Suppressor macrophage (primary cell): ENCODE data around the gene MOGAT2.
"Not testable (repeated sequence)": the region's sequence is repeated elsewhere in the genome, so short reads cannot be mapped to it uniquely, and the experiment has no call there.

ENCODE experiments used
- DNase-seq, 4 experiments: peaks; one replicate each; pipeline ENCODE4 v3.0.0-alpha.2; 2020 to 2022

MOGAT2 gene

DNA sequence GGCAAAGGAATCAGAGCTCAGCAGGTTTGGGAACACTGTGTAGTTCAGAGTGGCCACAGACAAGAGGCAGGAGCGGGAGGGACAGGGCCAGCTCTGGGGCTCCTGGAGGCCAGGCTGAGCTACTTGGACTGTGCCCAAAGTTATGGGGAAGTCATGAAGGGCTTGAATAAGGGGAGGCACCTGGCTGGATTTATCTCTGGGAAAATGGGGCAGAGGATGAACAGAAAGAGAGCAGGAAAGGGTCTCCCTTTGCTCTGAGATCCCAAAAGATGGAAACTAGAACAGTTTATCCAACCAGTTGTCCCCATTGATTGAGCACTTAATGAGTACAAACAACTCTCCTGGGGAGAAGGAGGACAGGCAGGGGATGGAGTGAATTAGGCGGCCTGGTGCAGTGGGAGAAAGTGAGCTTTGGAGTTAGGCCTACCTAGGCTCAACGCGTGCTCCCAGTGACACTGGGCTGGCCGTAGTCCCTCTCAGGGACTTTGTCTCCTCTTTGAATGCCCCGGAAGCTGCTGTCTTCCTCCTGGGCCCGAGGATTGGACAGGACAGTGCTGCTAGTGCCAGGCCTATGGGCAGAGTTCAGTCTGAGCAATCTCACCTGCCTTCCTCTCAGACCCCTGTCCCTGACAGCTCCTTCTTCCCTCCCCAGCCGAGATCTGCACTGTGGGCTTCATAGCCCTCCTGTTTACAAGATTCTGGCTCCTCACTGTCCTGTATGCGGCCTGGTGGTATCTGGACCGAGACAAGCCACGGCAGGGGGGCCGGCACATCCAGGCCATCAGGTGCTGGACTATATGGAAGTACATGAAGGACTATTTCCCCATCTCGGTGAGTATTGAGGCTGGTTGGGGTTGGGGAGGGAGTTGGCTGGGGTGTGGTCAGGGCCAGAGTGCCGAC is 2.0 kb downstream of the MOGAT2 start:
- DNase-seq: no peak

DNA sequence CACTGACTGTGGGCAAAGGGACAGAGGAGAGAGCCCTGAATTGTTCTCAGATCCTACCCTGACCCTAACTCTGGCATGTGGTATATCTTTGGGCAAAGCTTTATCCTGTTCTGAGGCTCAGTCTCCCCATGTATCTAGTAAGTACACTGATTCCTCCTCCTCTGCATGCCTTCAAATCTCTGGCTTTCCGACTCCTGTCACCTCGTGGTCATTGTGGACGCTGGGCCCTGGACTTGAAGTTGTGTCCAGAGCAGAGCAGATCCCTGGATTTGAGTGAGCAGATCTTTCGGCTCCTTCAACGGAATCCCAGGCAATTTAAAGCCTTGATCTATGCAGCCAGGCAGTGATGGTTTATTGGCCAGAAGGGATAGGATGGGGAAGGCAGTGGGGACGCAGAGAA is 3.0 kb downstream of the MOGAT2 start:
- DNase-seq: no peak

DNA sequence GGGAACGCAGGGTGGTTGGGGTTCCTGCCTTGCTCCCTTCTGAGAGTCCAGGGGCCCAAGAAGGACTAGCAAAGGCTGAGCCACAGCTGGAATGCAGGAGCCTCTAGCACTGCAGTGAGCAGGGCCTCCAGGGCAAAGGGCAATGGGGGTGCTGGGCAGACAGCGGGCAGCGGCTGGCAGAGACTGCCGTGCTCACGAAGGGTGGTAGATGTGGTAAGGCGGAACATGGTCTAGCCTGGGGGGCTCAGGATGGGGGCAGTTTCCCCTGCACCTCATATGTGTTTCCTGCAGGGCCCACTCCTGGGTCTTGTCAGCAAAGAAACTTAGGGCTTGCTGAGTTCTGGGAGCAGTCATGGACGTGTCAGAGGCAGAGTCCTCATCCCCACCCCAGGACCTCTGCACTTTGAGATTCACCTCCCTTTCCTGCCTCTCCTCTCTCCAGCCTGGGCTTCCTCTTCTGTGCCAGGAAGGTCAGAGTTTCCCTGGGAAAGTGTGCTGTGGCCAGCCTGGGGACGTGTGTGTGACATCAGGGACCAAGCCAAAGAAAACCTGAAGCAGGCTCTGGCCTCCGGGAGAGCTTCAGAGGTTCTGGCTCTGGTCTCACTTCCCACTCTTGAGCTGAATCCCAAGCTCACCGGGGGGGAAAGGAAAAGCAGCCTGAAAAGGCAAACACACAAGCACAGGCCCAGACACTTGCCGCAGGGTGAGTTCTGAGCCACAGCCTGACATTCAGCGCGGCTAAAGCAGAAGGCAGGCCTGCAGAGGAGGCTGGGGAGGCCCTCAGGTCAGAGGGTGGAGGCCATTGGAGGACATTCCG is 4.4 kb downstream of the MOGAT2 start:
- DNase-seq: peak in 1 of 4 experiments; percentile 27

DNA sequence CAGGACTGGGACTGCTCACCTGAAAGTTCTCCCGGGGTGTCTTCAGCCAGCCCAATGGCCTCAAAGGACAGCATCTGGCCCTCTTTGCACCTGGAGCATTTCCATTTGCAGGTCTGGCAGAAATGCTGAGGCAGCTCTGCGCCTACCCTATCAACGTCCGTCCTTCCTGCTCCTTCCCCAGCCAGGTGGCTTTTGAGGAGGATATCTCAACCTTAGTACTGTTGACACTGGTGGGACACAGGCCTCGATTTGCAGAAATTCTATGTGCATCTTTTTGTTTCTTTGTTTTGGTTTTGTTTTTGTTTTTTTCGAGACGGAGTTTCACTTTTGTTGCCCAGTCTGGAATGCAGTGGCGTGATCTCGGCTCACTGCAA is 5.0 kb downstream of the MOGAT2 start:
- no peak for DNase-seq

DNA sequence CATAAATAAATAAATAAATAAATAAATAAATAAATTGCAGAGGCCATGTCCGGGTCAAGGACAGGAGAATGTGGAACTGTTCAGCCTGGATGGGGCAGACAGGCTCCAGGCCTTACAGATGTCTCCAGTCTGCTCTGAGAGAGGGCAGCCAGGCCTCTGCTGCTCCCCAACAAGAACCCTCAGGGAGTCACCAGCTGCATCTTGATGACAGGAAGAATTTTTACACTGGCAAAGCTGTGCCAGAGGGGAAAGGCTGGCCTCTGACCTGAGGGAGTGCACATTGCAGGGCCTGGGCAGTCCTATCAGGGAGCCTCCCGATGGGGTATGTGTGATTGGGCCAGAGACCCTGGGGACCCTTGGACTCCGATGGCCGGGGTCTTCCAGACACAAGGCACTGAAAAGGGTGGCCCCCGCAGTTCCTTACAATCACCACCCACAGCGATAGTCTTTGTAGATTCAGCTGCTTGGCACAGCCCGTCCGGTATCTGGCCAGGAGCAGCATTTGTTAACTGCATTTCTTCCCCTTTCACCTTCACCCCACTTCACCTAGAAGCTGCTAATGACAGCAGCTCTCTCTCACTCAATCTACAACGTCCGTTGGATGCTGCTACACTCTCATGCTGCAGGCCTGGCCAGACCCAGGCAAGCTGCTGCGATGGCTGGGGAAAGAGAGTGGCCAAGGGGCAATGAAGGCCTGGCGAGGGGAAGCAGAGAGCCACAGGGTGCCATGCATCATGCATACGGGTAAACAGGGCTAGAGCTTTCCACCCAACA is 8.1 kb downstream of the MOGAT2 start:
- DNase-seq: no peak

DNA sequence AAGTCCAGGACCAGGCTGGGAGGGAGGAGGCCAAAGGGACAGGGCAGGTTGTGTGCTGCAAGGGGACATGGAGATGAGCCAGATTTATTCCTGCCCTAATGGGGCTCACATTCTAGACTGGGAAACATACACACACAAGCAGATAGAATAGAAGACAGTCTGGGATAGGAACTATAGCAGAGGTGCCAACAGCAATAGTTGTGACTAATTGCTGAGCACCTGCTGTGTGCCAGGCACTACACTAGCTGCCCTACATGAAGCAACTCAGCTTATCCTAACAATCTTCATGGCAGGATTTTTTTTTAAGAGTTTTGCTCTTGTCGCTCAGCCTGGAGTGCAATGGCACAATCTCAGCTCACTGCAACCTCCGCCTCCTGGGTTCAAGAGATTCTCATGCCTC is 11.4 kb downstream of the MOGAT2 start:
- DNase-seq: no peak

DNA sequence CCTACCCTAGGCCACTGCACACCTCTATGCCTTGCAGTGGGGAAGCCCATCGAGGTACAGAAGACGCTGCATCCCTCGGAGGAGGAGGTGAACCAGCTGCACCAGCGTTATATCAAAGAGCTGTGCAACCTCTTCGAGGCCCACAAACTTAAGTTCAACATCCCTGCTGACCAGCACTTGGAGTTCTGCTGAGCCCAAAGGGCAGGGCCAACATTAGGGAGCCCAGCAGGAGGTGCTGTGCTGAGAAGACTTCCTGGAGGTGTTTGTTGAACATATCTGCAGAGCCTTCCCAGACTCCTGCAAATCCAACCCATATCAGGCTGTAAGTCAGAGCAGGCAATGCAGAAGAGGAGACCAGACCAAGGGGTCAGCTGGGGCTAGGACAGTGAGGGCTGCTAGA is 13.5 kb downstream of the MOGAT2 start:
- DNase-seq: no peak

DNA sequence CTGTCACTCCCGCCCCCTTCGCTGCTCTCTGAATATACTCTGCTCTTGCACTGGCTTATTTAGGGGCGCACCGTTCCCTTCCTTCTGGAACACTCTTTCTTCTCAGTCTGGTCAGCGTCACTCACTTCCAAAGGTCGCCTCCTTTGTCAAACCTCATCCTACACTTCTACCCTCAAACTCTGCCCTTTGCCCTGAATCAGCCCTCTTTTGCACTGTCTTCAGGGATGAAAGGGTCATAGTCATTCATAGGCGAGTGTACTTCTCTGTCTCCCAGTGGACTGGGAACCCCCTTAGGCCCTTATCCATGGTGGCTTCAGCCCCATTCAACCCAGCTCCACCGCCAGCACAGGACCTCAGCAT is 15.4 kb downstream of the MOGAT2 start:
- no peak for DNase-seq

DNA sequence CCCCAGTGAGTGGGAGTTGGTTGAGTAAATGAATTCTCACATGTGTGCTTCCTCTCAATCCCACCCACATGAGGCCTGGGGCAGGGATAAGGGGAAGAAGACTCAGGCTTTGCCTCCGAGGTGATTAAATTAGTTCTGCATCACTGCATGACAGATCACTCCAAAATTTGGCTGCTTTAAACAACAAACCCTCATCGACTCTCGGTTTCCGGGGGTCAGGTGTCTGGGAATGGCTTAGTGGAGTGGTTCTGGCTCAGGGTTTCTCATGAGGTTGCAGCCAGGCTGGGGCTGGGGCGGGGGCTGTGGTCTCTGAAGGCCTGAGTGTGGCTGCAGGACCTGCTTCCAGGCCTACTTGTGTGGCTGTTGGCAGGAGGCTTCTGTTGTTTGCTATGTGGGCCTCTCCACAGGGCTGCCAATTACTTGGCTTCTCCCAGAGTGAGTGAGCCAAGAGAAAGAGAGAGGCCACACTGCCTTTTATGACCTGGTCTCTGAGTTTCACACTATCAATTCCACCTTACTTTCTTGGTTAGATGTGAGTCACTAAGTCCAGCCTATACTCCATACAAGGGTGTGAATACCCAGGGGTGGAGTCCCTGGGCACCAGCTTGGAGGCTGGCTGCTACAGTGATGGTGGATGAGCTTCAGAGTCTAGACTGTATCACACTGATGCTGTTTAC is 15.9 kb downstream of the MOGAT2 start:
- DNase-seq: peak; percentile 89 to 97 (median 92)

DNA sequence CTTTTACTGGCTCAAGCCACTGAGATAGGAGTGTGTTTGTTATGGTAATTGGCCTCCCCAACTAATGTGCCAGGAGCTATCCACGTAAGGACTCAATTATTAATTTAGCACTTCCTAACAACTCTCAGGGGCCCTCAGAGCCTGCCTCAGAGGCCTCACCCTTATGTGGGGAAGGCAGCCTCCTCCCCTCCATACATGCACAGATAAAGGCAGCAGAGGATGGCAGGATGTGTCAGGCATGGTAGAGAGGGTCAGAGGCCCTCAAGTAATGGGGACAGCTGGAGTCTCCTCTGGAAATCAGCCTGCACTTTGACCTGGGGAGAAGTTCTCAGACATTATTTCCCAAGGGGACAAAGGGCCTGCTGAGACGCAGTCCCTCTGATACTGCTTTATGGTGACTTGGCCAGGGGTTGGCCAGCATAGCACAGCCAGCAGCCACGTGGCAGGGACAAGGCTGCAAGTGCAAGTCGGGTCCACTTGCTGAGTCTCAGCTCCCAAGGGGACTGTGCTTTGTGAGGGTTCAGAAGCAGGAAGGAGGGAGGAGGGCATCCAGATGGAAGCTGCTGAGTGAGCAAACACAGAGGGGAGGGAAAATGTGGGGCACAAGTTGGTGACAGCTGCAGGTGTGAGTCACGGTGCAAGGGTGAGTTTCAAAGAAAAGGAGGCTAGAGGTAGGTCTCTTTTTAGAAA is 17.0 kb downstream of the MOGAT2 start:
- DNase-seq: no peak

DNA sequence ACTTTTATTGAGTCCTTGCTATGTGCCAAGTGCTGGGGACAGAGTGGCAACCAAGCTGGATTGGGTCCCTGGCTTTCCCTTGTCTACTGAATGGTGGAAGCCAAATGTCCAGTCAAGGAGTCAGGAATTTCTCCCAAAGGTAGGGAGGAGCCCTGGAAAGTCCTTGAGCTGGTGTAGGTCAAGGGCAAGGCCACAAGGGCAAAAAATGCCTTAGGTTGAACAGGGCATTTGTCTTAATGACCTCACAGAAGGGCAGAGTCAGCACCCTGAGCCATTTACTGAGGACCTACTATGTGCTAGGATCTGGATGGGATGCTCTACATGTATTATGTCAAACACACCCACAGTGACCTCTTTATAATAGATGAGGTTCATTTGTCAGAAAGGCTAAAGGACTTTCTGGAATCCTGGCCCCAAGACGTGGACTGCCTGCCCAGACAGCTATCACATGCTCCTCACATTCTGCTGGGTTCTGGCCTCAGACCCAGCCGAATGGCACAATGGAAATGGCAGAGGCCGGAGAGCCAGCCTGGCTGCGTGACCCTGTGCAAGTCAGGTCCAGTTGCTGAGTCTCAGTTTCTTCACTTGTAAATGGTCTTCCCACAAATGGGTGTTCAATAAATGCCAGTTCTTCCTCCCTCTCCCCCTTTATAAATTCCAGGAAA is 17.7 kb downstream of the MOGAT2 start:
- DNase-seq: no peak

DNA sequence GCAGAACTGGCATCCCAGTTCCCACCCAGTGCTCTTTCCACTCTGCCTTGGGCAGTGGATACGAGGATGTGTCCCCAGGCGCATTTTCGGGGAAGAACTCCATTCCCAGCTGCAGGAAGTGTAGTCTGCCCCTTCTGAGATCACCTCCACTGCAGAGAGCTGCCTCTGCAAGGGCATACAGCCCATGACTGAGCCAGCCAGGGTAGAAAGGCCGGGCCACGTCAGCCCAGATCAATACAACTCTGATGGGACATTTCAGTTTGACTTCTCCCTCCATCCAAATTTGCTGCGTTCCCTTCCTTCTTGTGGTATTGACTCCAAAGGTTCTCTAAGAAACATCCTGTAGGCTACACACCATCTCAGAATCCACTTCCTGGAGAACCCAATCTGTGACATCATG is 19.7 kb downstream of the MOGAT2 start:
- no peak for DNase-seq

DNA sequence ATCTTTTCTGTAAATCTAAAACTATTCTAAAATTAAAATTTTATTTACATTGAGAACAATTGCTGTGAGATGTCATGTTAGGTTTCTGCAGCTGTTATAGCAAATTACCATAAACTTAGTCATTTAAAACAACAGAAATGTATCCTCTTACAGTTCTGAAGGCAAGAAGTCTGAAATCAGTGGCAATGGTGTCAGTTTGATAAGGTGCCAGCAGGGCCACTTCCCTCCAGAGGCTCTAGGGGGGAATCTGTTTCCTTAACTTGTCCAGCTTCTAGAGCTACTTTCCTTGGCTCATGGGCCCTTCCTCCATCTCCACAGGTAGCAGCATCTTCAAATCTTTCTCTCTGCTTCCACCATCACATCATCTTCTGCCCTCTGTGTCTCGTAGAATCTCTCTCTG is 23.0 kb downstream of the MOGAT2 start:
- no peak for DNase-seq

DNA sequence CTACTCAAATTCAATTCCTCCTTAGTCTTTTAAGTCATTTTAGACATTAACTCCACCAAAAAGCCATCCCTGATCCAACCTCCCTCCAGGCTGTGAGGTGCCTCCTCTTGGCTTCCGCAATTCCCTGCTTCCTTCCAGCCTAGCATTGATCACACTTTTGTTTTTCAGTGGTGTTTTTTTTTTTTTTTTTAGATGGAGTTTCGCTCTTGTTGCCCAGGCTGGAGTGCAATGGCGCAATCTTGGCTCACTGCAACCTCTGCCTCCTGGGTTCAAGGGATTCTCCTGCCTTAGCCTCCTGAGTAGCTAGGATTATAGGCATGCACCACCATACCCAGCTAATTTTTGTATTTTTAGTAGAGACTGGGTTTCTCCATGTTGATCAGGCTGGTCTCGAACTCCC is 25.5 kb downstream of the MOGAT2 start:
- DNase-seq: not testable (repeated sequence)

DNA sequence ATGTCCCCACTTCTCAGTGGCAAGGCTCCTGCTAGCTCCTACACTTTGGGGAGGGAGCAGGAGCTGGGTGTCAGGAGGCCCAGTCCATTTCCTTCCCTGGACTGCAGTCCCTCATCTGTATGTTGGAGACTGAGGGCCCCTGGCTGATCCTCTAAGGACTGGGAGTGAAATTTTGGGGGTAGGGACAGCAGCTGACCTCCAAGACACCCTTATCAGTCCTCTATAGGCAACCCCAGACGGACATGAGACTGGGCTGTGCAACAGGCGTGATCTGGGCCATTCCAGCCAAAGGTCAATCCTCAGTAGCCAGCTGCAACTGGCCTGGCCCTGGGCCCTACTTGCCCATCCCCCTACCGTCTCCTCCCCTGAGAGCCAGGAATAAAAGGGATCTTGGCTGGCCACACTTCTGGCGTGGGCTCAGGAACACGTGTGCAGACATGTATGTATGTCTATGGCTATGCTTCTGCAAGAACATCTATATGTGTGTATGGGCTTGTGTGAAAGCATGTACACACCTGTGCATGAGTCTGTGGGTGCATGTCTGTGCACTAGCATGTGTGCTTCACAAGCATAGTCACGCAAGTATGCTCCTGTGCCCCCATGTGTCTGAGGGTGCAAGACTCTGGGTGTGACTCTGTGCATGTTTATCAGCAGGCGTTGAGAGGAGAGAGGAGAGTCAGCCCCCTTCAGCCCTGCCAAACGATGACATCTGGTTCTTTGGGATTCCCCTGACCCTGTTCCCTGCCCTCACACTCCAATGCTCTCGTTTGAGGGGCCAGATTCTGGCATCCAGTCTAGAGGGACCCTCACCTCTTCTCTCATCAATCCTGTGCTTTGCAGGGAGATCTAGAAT is 26.3 kb downstream of the MOGAT2 start:
- DNase-seq: no peak

DNA sequence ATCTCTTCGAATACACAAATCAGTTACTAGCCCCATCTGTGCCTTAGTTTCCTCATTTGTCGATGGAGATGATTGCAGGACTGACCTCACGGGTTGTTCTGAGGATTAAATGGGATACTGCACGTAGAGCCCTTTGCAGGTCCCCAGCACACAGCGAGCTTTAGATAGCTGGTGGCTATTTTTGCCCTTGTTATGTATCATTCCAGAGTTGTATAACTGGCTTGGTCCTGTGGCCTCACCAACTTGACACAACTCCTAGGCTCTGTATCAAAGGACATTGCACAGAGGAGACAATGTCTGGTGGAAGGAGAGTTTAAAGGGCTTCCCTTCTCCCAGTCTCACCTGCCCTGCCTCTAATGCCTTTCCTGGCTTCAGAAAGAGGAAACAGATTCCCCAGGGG is 28.2 kb downstream of the MOGAT2 start:
- DNase-seq: no peak

DNA sequence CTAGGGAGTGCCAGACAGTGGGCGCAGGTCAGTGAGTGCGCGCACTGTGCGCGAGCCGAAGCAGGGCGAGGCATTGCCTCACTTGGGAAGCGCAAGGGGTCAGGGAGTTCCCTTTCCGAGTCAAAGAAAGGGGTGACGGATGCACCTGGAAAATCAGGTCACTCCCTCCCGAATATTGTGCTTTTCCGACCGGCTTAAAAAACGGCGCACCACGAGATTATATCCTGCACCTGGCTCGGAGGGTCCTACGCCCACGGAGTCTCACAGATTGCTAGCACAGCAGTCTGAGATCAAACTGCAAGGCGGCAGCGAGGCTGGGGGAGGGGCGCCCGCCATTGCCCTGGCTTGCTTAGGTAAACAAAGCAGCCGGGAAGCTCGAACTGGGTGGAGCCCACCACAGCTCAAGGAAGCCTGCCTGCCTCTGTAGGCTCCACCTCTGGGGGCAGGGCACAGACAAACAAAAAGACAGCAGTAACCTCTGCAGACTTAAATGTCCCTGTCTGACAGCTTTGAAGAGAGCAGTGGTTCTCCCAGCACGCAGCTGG is 31.2 kb downstream of the MOGAT2 start:
- not testable (repeated sequence) for DNase-seq

DNA sequence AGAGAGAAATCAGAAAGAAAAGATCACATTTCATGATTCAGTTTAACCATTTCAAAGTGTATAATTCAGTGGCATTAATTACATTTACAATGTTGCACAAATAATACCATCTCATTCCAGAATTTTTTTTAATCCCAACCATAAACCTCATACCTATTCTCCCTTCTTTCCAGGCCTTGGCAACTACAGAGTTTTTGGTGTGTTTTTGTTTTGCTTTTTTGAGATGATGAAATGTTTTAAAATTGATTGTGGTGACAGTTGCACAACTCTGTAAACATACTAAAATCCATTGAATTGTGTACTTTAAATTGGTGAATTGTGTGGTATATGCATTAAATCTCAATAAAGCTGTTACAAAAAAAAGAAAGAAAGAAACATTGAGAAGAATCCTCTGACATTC is 37.3 kb downstream of the MOGAT2 start:
- not testable (repeated sequence) for DNase-seq

DNA sequence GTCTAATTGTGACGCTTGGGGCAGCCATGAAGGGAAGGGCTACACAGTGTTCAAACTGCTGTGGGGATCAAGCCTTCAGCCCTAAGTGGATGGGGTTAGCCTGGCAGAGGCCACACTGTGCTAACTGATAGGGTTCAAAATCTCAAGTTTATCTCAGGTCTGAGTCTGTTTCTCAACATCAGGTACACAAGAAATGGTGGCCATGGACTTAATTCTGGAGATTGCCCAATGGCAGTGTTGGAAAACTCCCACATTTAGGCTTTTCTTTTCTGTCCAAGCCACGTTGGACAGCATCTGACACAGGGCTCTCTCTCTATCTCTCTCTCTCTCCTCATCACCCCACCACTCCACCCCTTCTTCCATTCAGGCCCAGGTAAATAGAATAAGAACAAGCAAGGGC is 40.0 kb downstream of the MOGAT2 start:
- no peak for DNase-seq

DNA sequence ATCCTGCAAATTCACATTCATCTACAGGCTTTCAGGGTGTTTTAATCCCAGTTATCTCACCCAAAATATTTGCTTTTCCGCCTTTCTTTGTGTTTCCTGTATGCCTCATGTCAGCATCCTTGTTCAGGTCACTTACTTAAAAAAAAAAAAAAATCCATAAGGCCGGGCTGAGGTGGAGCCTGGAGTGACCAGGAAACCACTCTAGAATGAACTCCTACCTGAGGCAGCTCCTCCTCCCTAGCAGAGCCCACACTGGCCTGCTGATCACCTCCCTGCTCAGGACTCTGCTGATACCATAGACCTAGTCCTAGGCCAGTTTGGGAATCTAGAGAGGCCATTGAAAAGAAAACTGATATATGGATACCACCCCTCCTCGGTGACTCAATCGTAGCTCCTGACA is 42.2 kb downstream of the MOGAT2 start:
- no peak for DNase-seq
